GM12864 (cell line): ENCODE results near the gene TSPO2.

Experiments
- DNase-seq: peaks from one replicate; pipeline ENCODE4 v3.0.0-alpha.2; 2011; ENCODE audit warnings: low read depth
- H3K4me3 ChIP-seq: 2 replicates; pipeline ENCODE4 v1.5.1; 2011; ENCODE audit warnings: mild to moderate bottlenecking, low read depth, low read length, control low read depth
- CTCF ChIP-seq: IDR thresholded peaks from 2 replicates; pipeline ENCODE4 v1.5.1; 2011; ENCODE audit warnings: low read depth, mild to moderate bottlenecking, moderate library complexity, low read length, control low read depth, inconsistent platforms; ENCODE audit errors: missing control alignments

The TSPO2 gene

GRCh38 chr6:41049521-41049920 is 7.3 kb downstream of the TSPO2 start:
- DNase-seq: no peak
- no peak overlapping the region for H3K4me3 ChIP-seq
- no peak for TF ChIP-seq CTCF

- no peak overlapping the region for H3K4me3 ChIP-seq
- TF ChIP-seq CTCF: no peak
- no peak for DNase-seq
Observed at GRCh38 chr6:41049955-41050354, 7.7 kb downstream of the TSPO2 start.

DNA sequence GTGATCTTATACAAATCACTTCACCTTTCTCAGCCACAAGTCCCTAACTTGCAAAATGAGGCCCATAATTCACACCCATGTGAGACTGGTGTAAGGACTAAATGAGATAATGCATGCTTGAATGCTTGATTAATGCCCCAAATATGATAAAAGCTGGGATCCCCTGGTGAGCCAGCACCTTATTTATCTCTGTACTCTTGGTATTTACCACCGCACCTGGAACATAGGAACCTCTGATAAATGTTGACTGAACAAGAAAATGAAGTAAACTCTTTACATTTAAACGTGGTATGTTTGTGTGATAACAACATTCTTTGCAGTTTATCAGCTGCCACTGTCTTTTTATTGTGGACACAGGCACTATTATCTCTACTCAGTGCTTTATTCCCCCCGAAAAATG is 8.3 kb downstream of the TSPO2 start:
- no peak for DNase-seq
- TF ChIP-seq CTCF: no peak
- no peak overlapping the region for H3K4me3 ChIP-seq

DNA sequence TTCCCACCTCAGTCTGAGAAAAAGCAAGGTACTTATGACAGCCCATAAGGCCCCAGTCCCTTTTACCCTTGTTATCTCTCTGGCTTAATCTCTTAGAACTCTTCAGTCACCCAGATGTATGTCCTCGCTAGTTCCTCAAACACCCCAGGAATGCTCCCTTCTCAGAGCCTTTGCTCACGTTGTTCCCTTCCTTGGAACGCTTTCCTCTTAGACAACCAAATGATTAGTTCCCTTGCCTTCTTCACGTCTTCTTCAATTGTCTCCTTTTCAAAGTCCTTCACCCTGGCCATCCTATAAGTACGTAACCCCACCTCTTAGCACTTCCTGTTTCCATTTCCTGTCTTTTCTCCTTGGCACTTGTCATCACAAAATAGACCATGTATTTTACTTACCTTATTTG is 9.6 kb downstream of the TSPO2 start:
- no peak for DNase-seq
- TF ChIP-seq CTCF: no peak
- no peak overlapping the region for H3K4me3 ChIP-seq

GRCh38 chr6:41053041-41053440 is 10.8 kb downstream of the TSPO2 start, which contains the start of gene APOBEC2:
TSS of gene APOBEC2 (plus strand) at chr6:41053202. CDS start at chr6:41053348, 146 bp downstream.
- H3K4me3 ChIP-seq: no peak within 1 kb of the TSS
- no peak for TF ChIP-seq CTCF
- no peak for DNase-seq

GRCh38 chr6:41054511-41054910 is 12.2 kb downstream of the TSPO2 start:
- no peak for DNase-seq
- no peak overlapping the region for H3K4me3 ChIP-seq
- TF ChIP-seq CTCF: no peak

GRCh38 chr6:41055149-41055548 is 12.9 kb downstream of the TSPO2 start:
- no peak for TF ChIP-seq CTCF
- no peak for DNase-seq
- H3K4me3 ChIP-seq: no peak overlapping the region
